ENCODE measurements around the gene KCNT2.

- no peak for TF ChIP-seq CTCF (IDR thresholded peaks at IDR 0.05; ENCODE audit: insufficient read depth, low read depth, low read length)
- no peak for TF ChIP-seq EZH2 (IDR thresholded peaks at IDR 0.05; ENCODE audit: insufficient read depth, low read length)
These were observed 393.4 kb downstream of the KCNT2 start for GRCh38 chr1:196214866-196215265.
